HG03442 (cell line): ENCODE measurements around the gene SLC25A21.
"Not testable (repeated sequence)": the region's sequence is repeated elsewhere in the genome, so short reads cannot be mapped to it uniquely, and the experiment has no call there.

Experiments
- ATAC-seq: cut with Tn5 transposase; IDR thresholded peaks from one replicate; pipeline ENCODE4 v1.9.1; 2021; ENCODE audit warnings: mild to moderate bottlenecking, moderate library complexity; ENCODE audit not compliant: unreplicated experiment

The SLC25A21 gene

DNA sequence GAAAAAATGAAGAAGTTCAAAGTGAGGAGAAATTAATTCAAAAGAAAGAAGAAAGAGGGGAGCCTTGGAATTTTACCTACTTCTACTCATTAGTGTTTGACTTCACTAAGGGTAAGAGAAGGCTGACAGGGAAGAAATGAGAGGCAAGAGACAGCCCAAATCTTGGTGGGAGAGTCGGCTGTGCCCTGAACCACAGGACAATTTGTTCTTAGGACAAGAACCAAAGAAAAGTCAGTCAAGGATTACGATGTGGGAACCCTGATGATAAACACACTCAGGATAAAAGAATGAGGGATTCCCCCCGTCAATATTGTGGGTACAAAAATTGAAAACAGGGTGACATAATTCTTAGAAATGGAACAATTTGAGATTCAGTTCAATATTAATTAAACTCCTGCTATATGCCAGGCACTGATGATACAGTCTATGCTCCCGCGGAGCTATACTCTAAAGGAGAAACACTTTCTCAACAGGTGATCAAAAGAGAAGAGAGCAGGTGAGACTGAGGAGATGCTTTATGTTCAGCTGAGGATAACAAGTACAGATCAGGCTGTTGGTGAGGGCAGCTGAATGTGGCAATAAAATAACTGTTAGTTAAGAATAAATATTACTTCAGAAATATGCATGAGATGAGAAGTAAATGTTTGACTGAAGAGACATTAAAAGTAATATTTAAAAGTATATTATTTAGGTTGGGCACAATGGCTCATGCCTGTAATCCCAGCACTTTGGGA is 175.4 kb downstream of the SLC25A21 start:
- ATAC-seq: no peak

DNA sequence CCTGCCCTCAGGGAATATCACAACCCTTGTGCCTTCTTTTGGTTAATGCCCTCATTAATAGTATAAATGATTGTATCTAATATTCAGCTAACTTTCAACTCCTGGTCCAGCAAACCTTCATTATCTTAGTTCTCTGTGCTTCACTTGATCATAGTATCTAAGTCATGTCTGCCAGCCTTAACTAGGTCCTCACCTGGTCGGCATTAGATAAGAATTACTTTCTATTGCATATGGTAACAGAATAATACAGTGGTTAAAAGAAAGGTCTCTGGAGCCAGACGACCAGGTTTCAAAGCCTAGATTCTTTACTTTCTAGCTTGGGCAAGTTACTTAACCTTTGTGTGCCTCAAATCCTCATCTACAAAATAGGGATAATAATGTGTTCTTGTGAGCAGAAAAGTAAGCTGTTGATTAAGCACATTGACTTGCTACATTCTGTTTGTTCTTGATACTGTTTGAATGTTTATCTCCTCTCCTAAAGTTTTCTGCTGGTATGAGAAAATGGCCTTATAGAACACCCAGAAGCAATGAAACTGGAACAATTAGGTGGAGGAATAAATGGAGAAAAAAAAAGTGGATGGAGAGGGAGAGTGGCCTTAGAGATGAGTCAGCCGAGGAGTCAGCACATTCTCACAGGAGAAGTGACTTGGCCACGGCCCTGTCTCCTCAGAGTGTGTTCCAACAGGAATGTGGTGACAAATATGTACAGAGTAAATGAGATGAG is 176.1 kb downstream of the SLC25A21 start:
- ATAC-seq: no peak

GRCh38 chr14:36989806-36990205 is 182.6 kb downstream of the SLC25A21 start:
- ATAC-seq: no peak

DNA sequence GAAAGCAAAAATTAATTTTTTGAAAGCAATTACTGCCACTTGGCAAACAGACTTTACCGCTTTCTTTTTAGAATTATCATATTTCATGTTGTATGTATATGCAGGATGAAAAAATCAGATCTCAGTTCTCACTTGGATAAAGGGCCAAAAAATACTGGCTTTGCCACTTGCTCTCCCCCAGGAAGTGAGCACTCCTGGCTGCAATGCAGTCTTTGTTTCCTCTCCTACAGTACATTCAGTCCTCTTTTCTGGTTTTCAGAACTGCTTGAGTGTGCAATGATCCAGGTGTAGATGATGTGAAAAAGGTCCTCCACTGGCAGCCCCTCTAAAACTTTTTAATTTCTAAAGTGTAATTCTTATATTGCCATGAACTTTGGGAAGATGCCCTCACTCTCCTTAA is 183.4 kb downstream of the SLC25A21 start:
- ATAC-seq: no peak

DNA sequence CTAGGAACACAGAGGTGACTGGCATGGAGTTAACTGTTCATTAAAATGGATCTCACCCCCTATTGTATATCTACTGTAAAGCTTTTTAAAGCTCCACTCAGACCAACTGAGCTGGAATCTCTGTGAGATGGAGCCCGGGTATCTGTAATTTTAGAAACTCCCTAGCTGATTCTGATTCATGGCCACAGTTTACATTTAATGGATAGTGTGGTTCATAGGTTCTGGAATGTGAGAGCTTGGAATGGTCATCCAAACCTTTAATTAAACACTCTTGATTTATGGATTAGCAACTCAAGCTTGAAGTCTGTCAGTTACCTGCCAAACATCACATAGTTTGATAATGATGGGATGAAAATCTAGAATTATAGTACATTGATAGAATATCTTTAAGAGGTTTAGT is 183.8 kb downstream of the SLC25A21 start:
- no peak for ATAC-seq

GRCh38 chr14:36986407-36986806 is 186.0 kb downstream of the SLC25A21 start:
- ATAC-seq: no peak

DNA sequence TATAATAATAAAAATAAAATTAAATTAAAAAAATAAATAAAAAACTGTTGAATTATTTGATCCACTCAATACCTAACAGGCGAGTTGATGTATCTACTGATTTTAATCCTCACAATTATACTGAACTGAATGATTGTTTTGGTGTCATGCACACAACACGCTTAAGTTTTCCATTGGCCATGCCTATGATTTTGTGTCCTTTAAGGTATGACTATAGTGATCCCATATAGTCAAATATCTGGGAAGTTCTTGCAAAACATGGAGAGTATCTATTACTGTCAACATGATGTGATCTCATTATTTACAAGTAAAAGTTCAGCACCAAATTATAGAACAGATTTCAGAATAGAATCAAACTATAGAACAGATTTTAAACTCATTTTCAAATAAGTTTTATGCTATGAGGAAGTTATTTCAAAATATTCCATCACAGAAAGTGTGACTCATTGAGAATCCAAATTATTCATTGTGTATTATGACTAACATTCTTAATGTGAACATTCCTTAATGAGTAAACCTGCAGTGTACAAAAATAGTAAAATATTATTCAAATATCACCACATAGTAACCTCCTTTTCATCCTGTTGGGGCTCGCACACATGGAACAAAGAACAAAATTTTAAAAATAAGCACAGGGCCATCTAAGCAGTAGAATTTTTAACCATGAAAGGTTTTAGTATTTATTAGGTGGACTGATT is 190.4 kb downstream of the SLC25A21 start:
- ATAC-seq: no peak

DNA sequence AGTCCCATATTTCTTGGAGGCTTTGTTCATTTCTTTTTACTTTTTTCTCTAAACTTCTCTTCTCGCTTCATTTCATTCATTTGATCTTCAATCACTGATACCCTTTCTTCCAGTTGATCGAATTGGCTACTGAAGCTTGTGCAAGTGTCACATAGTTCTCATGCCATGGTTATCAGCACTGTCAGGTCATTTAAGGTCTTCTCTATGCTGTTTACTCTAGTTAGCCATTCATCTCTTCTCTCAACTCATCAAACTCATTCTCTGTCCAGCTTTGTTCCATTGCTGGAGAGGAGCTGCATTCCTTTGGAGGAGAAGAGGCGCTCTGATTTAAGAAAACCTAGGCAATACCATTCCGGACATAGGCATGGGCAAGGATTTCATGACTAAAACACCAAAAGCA is 192.0 kb downstream of the SLC25A21 start:
- not testable (repeated sequence) for ATAC-seq

DNA sequence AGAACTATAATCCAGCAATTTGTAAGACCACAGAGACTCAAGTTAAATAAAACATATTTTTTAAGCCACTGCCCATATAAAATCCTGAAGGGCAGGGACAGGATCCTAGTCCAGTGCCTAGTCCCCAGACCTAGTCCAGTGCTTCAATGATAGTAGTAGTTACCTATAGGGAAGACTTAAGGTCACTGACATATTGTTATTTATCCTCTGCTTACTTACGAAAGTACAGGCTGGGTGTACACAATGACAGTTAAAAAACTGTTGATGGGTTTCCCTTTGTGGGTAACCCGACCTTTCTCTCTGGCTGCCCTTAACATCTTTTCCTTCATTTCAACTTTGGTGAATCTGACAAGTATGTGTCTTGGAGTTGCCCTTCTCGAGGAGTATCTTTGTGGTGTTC is 192.5 kb downstream of the SLC25A21 start:
- ATAC-seq: no peak

- no peak for ATAC-seq
Observed at GRCh38 chr14:36976571-36977023, 195.8 kb downstream of the SLC25A21 start.

DNA sequence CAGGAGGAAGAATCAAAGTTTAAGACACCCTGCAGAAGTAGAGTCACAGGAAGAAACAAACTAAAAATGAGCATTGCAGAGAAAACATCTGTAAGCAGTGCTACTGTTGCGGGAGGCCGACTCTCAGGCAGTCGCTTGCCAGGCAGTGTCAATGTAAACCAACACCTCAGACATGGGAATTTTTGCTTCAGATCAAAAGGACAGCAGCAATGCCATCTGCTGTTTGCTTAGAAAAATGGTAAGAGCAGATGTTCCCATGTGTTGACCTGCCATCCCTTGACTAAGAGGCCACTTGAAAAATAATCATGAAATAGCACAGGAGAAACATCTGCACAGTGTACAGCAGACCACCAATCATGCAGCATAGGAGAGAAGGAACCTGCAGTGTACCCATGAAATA is 196.6 kb downstream of the SLC25A21 start:
- no peak for ATAC-seq

DNA sequence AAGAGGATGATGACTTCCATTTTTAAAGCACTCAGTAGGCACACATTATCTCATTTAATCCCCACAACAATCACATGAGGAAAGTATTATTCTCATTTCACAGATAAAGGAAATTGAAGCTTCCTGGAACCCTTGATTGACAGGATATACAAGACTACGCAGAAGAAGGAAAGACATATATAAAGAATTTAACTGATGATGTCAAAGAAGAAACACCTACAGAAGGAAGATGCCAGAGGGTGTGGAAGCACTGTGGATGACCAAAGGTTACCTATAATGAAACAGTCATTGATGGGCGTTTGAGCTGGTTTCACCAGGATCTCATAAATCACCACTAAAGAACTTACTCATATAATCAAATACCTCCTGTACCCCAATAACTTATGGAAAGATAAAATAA is 197.4 kb downstream of the SLC25A21 start:
- no peak for ATAC-seq

GRCh38 chr14:36973806-36974442 is 198.5 kb downstream of the SLC25A21 start:
- no peak for ATAC-seq

- ATAC-seq: no peak
Observed at GRCh38 chr14:36971263-36971855, 201.0 kb downstream of the SLC25A21 start.

- ATAC-seq: no peak
Observed at GRCh38 chr14:36967892-36968555, 204.4 kb downstream of the SLC25A21 start.

DNA sequence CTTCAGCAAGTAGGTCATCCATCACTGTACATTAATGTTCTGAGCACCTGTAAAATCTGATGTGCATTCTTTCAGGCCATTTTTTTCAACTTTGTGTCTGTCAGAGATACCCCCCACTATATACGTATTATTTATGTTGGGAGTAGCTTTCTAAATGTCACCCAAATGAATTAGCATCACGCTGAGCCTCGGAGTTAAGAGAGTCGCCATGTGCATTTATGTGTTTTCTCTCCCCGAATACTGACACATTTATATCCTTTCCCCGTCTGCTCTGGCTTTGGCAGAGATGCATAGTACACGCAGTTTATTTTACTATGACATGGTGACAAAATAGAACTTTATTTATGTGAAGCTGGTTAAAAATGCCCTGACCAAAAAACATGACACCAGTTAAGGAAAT is 216.4 kb downstream of the SLC25A21 start:
- no peak for ATAC-seq

GRCh38 chr14:36955376-36955775 is 217.0 kb downstream of the SLC25A21 start:
- no peak for ATAC-seq

DNA sequence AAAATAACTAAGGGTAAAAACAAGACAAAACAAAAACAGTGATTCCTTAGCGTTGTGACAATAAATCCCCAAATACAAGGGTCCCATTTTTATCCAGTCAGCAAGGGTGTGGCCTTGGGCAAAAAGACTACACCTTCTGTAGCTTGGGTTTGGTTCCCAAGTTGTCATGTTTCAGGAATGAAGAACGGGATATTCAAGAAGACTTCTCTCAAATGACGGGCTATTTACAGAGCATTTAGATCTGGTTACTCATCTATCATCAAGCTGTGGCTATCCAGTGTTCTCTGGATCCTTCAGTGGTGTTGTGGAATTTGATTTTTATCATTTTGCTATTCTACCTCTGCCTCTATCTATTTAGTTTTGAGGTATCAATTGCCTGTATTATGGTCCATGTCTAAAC is 219.7 kb downstream of the SLC25A21 start:
- no peak for ATAC-seq

DNA sequence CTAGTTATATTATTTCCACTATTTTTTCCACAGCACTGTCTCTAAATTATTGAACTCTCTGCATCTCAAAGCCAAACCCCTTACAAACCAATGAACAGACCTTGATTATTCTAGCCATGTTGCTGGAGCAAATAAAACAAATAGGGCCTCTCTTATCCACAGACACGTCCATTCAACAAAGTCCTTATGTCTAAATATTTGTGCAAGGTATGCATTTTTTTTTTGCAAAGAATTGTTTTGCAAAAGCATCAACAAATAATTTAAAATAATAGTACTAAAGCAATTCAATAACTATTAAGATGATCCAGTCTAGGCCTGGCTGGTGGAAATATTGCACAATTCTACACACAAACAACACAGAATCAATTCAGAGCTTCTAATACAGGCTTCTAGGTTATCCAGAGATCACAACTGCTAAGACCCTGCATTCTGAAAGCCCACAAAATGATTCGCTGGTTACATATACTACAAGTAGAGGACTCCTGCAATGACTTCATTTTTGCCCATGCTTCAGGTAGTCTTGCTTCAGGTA is 221.0 kb downstream of the SLC25A21 start:
- no peak for ATAC-seq

GRCh38 chr14:36950812-36951211 is 221.6 kb downstream of the SLC25A21 start:
- no peak for ATAC-seq
